Muscle layer of colon (tissue), 2 donors: ENCODE measurements around the gene TMUB1.
"Not testable (repeated sequence)": the region's sequence is repeated elsewhere in the genome, so short reads cannot be mapped to it uniquely, and the experiment has no call there.

Experiments used
- H3K27ac ChIP-seq: one replicate; pipeline ENCODE4 v1.7.0; 2013; ENCODE audit warnings: low read depth, mild to moderate bottlenecking, low read length, moderate library complexity
- H3K27me3 ChIP-seq, 2 donors: one replicate each; pipeline ENCODE4 v1.7.0; 2013; ENCODE audit warnings: low read length in 2 of 2, mild to moderate bottlenecking in 2 of 2; ENCODE audit not compliant: insufficient read depth in 2 of 2, control insufficient read depth in 1 of 2
- H3K36me3 ChIP-seq: one replicate; pipeline ENCODE4 v1.7.0; 2013; ENCODE audit warnings: mild to moderate bottlenecking, low read length; ENCODE audit not compliant: insufficient read depth
- H3K4me1 ChIP-seq: one replicate; pipeline ENCODE4 v1.7.0; 2013; ENCODE audit warnings: mild to moderate bottlenecking, low read length; ENCODE audit not compliant: insufficient read depth
- H3K4me3 ChIP-seq, 2 donors: one replicate each; pipeline ENCODE4 v1.7.0; 2013; ENCODE audit warnings: low read length in 2 of 2, low read depth in 1 of 2, mild to moderate bottlenecking in 1 of 2, moderate library complexity in 1 of 2
- H3K9ac ChIP-seq: one replicate; pipeline ENCODE4 v1.7.0; 2013; ENCODE audit warnings: low read length
- H3K9me3 ChIP-seq: one replicate; pipeline ENCODE4 v1.7.0; 2013; ENCODE audit warnings: mild to moderate bottlenecking, low read length
- donor health status: abdominal sarcoma.
- donor health status: Adenocarcinoma of cecum.

Gene TMUB1

GRCh38 chr7:151048911-151049463 lies 34.3 kb downstream of the TMUB1 start:
- H3K9ac ChIP-seq: no peak overlapping the region
- no peak overlapping the region for H3K27ac ChIP-seq
- no peaks in the 10 kb centered on the region for H3K9me3 ChIP-seq
- peaks cover 9% of the 10 kb centered on the region for H3K36me3 ChIP-seq
- peaks cover 10% of the 10 kb centered on the region for H3K4me1 ChIP-seq
- H3K4me3 ChIP-seq: no peak overlapping the region
- H3K27me3 ChIP-seq: peaks cover 0 to 6% of the 10 kb centered on the region in 2 donors

DNA sequence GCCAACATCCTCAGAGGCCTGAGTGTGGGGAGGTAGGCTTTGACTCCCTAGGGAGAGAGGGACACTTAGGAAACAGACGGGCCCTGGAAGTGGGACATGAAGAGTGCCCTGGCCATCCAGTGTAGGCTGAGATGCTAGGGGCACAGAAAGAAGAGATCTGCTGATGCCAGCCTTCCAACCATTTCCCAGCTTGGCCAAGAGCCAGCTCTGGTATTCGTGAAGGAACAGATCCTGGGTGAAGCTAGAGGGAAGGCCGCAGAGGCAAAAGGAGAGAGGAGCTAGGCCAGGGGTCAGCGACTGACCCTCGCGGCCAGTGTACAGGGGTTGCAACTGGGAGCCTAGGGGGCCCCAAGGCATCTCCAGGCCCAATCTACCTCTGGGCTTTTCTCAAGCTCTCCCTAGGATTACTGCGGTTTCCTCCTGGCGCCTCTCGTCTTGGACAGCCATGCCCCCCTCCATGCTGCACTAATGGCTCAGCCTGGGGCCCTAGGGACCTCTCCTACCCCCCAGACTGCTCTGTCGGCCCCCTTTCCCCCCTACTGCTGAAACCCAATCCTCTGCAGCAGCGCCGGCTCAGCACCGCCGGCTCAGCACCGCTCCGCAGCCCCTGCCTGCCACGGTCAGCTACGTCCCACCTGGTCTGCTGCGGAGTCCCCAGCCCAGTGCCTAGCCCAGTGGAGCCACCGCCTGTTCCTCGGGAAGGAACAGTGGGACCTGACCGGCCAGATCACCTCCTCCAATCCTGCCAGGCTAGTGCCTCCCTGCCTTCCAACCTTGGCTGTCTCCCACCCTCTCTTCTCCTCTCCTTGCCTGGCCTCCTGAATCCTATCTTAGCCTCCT lies 35.1 kb downstream of the TMUB1 start, which contains the start of gene ASIC3:
ASIC3 (plus strand) TSS at position 556 of the 840 bp plus-strand sequence. CDS start 355 bp downstream, outside the sequence.
- peaks cover 0 to 6% of the 10 kb centered on the region in 2 donors for H3K27me3 ChIP-seq
- H3K9ac ChIP-seq: no peak within 1 kb of the TSS
- H3K36me3 ChIP-seq: peaks cover 10% of the 10 kb centered on the region
- no peaks in the 10 kb centered on the region for H3K9me3 ChIP-seq
- no peak within 1 kb of the TSS for H3K4me3 ChIP-seq
- no peak within 1 kb of the TSS for H3K27ac ChIP-seq
- peaks cover 10% of the 10 kb centered on the region for H3K4me1 ChIP-seq

DNA sequence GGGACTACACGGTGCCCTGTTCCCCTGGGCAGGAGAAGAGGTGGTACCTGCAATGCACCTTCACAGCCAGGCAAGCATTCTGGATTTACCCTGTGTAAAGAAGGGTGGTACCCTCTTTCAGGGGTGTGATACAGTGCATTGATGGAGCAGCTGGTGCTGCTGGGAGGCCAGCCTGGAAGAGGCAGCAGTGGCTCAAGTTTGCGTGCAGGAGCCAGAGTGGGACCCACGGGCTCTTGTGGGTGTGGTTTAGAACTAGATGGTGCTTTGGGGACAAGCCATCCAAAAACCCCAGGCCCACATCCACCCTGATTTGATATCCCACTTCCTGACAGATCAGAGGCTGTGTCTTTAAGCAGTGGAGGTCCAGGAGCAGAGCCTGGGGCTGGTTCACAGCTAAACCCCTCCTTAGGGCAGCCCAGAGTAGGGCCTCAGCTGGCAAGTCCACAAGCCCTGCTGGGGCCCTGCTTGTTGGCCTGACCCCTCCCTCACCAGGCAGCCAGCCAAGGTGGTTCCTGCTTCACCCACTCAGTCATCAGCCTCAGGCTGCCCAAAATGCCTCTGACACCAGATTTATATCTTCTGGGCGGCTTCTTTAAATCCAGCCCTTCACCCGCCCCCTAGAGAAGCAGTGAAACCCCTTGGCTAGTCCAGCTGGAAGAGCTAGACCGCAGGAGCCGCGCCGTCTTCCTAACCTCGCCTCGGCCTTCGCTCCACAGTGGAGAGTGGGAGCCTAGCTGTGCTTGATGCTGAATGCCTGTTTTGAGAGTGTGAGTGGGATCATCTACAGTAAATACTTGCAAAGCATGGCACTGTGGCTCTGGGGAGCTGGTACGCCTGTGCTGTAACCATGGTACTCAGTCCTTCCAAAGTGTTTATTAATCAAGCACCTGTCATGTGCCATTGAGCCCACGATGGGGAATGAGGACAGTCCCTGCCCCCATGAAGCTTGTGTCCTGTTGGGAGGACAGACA lies 36.4 kb downstream of the TMUB1 start:
- Histone ChIP-seq H3K9me3 (no peaks in the 10 kb centered on the region), H3K36me3 (peaks cover 22% of the 10 kb centered on the region), H3K9ac (no peak overlapping the region), H3K4me1 (peaks cover 10% of the 10 kb centered on the region), H3K27me3 (peaks cover 0 to 6% of the 10 kb centered on the region in 2 donors), H3K4me3 (no peak overlapping the region), H3K27ac (no peak overlapping the region)

- H3K9ac ChIP-seq: no peak overlapping the region
- peaks cover 10% of the 10 kb centered on the region for H3K4me1 ChIP-seq
- H3K36me3 ChIP-seq: peaks cover 26% of the 10 kb centered on the region
- H3K27ac ChIP-seq: no peak overlapping the region
- peaks cover 0 to 6% of the 10 kb centered on the region in 2 donors for H3K27me3 ChIP-seq
- no peak overlapping the region for H3K4me3 ChIP-seq
- H3K9me3 ChIP-seq: no peaks in the 10 kb centered on the region
These were observed 37.3 kb downstream of the TMUB1 start for GRCh38 chr7:151045967-151046366.

GRCh38 chr7:151045262-151045661 lies 38.0 kb downstream of the TMUB1 start:
- Histone ChIP-seq H3K4me1 (peaks cover 10% of the 10 kb centered on the region), H3K9ac (no peak overlapping the region), H3K27ac (no peak overlapping the region), H3K4me3 (no peak overlapping the region), H3K9me3 (no peaks in the 10 kb centered on the region), H3K27me3 (peaks cover 0 to 4% of the 10 kb centered on the region in 2 donors), H3K36me3 (peaks cover 26% of the 10 kb centered on the region)

GRCh38 chr7:151043959-151044358 lies 39.3 kb downstream of the TMUB1 start:
- H3K27me3 ChIP-seq: no peaks in the 10 kb centered on the region
- H3K4me3 ChIP-seq: no peak overlapping the region
- no peak overlapping the region for H3K9ac ChIP-seq
- no peak overlapping the region for H3K27ac ChIP-seq
- H3K9me3 ChIP-seq: no peaks in the 10 kb centered on the region
- H3K36me3 ChIP-seq: peaks cover 26% of the 10 kb centered on the region
- peaks cover 11% of the 10 kb centered on the region for H3K4me1 ChIP-seq

- H3K4me3 ChIP-seq, H3K9ac ChIP-seq, H3K9me3 ChIP-seq, H3K27ac ChIP-seq, H3K27me3 ChIP-seq: not testable (repeated sequence)
- Histone ChIP-seq H3K4me1 (peaks cover 16% of the 10 kb centered on the region), H3K36me3 (peaks cover 26% of the 10 kb centered on the region)
These were observed 39.8 kb downstream of the TMUB1 start for GRCh38 chr7:151043449-151043848.

GRCh38 chr7:151040616-151041375 lies 42.5 kb downstream of the TMUB1 start:
- Histone ChIP-seq H3K27ac (no peak overlapping the region), H3K9me3 (no peaks in the 10 kb centered on the region), H3K36me3 (peaks cover 41% of the 10 kb centered on the region), H3K4me1 (peaks cover 6% of the 10 kb centered on the region), H3K4me3 (no peak overlapping the region), H3K9ac (no peak overlapping the region), H3K27me3 (no peaks in the 10 kb centered on the region)

DNA sequence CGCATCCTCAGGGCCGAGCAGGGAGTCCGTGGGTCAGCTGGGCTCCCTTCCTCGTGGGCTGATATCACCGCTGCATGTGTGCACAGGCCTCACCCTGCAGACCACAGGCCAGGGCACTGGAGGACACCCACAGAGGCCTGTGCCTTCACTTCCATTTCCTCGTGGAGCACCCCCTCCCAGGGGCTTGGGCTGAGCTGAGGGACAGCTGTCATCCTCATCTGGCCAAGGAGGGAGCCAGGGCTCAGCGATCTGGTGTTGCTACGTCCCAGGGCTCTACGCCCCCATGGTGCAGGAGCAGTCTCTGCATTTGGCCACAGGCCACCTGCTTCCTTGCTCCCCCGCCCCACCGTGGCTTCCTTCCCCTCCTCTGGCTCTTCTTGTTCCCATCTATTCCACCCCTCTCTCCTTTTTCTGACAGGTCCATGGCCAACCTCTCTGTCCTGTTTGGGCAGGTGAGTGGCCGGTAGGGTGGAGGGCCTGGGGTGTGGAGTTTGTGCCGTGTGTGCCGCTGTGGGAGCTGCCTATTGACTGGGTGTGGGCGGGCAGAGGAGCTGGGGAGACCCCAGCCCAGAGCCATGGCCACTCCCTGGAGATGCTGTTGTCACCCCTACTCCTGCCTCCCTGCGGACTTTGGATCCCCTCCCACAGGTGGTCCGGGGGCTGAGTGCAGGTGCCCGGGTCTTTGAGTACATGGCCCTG lies 43.3 kb downstream of the TMUB1 start:
- H3K27ac ChIP-seq: no peak overlapping the region
- H3K9me3 ChIP-seq: no peaks in the 10 kb centered on the region
- H3K4me1 ChIP-seq: peaks cover 6% of the 10 kb centered on the region
- H3K9ac ChIP-seq: no peak overlapping the region
- H3K4me3 ChIP-seq: no peak overlapping the region
- peaks cover 41% of the 10 kb centered on the region for H3K36me3 ChIP-seq
- H3K27me3 ChIP-seq: no peaks in the 10 kb centered on the region
